HG02642 (cell line): ENCODE results near the gene RYR3.

Experiments used
- ATAC-seq: cut with Tn5 transposase; IDR thresholded peaks from one replicate; pipeline ENCODE4 v1.9.1; 2021; ENCODE audit warnings: mild to moderate bottlenecking; ENCODE audit not compliant: unreplicated experiment, poor library complexity

RYR3 gene

GRCh38 chr15:33907326-33907725 is 596.6 kb downstream of the RYR3 start:
- ATAC-seq: no peak

DNA sequence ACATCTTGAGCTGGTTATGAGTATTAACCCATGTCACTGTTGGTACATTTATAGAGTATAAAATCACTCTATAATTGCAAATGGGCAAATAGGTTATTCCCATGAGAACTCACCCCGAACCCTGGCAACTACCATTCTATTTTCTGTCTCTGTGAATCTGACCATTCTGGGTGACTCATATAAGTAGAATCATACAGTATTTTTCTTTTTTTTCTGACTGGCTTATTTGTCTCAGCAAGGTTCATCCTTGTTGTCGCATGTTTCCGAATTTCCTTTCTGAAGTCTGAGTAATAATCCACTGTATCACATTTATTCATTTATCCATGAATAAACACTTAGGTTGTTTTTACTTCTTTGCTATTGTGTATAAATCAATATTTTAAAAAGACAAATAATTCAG is 597.6 kb downstream of the RYR3 start:
- no peak for ATAC-seq

GRCh38 chr15:33910741-33911140 is 600.0 kb downstream of the RYR3 start:
- ATAC-seq: no peak

DNA sequence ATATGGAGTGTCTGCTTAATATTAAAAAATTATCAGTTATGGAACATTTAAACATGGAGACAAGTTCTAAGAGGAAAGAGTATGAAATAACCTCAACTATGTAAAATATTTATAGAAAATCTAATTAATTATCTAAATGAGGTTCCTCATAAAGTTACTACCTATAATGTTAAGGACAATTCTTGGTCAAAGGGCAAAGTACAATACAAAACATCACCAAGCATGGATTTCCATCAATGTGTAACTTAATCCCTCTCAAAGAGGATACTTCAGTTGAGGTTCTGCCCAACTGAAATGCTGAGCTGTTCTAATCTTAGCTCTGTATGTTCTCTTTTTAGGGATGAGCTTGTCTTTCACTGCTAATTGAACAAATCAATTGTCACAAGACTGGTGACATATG is 601.6 kb downstream of the RYR3 start:
- no peak for ATAC-seq

GRCh38 chr15:33913459-33913858 is 602.7 kb downstream of the RYR3 start:
- ATAC-seq: no peak
